IMR-90 (cell line): ENCODE data around the gene IMPG1.

Experiments used
- CTCF ChIP-seq: conservative IDR thresholded peaks from 2 replicates; pipeline ENCODE4 v1.5.1; 2012; ENCODE audit warnings: mild to moderate bottlenecking, low read depth, low read length, improper control_type of control experiment
- FOS ChIP-seq: fragments of 150-350 bp; IDR thresholded peaks from 2 replicates; pipeline ENCODE4 v1.6.1; 2016; ENCODE audit warnings: low read depth, low read length
- MAFK ChIP-seq: IDR thresholded peaks from 2 replicates; pipeline ENCODE4 v1.6.1; 2012; ENCODE audit warnings: low read depth, low read length, improper control_type of control experiment
- MXI1 ChIP-seq: IDR thresholded peaks from 2 replicates; pipeline ENCODE4 v1.6.1; 2012; ENCODE audit warnings: low read depth, mild to moderate bottlenecking, low read length, moderate library complexity, borderline replicate concordance
- NFE2L2 ChIP-seq: fragments of 150-350 bp; IDR thresholded peaks from 2 replicates; pipeline ENCODE4 v1.6.1; 2016; ENCODE audit warnings: low read depth, mild to moderate bottlenecking, low read length
- POLR2A ChIP-seq: IDR thresholded peaks from 2 replicates; pipeline ENCODE4 v1.6.1; 2012; ENCODE audit warnings: mild to moderate bottlenecking, low read depth, low read length
- RFX5 ChIP-seq: IDR thresholded peaks from 2 replicates; pipeline ENCODE4 v1.8.0; 2012; ENCODE audit warnings: low read depth, mild to moderate bottlenecking, low read length, moderate library complexity
- TF ChIP-seq, protein P1 (sequence below): fragments of 150-350 bp; IDR thresholded peaks from 2 replicates; pipeline ENCODE4 v1.6.1; 2016; ENCODE audit warnings: low read depth, mild to moderate bottlenecking, low read length, moderate library complexity, borderline replicate concordance

DNA sequence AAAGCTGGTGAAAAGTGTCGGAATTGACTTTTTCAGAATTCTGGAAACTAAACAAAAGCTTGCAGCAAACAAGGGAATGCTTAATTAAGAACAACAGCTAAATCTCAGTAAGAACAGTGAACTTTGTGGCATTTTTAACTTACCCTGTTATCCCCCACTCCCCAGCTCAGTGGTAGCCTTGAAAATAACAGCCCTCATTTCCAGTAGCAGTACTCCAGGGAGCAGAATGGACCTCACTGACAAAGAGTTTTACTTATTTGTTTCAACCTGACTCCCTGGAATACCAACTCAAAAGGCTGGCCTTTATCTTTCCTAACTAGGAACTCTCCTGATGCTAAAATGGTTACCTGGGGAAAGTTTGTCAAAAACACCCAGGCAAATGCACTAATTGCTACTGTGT is 108.9 kb downstream of the IMPG1 start:
- TF ChIP-seq POLR2A: no peak
- TF ChIP-seq CTCF: no peak
- no peak for TF ChIP-seq NFE2L2
- TF ChIP-seq, protein P1, sequence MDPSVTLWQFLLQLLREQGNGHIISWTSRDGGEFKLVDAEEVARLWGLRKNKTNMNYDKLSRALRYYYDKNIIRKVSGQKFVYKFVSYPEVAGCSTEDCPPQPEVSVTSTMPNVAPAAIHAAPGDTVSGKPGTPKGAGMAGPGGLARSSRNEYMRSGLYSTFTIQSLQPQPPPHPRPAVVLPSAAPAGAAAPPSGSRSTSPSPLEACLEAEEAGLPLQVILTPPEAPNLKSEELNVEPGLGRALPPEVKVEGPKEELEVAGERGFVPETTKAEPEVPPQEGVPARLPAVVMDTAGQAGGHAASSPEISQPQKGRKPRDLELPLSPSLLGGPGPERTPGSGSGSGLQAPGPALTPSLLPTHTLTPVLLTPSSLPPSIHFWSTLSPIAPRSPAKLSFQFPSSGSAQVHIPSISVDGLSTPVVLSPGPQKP: no peak
- TF ChIP-seq FOS: no peak
- TF ChIP-seq MAFK: no peak
- TF ChIP-seq RFX5: no peak
- no peak for TF ChIP-seq MXI1
